OCI-LY7 (cell line): ENCODE results near the gene SDE2. TPM values are rescaled to one million over a fixed set of nuclear protein-coding genes. Genes with fewer than 3 reads are reported as not detected.
A peak's percentile ranks its signal among the peaks of the same experiment; 100 is the strongest.
"Not testable (repeated sequence)": the region's sequence is repeated elsewhere in the genome, so short reads cannot be mapped to it uniquely, and the experiment has no call there.

Experiments used
- BruUV-seq: library from RNA; stranded (reverse); fragments of 400-500 nt; replicated peaks from 2 replicates; lab custom pipeline; 2021; lab: Mats Ljungman, UMichigan
- CTCF ChIA-PET: fragments of 300-600 bp; sonication (Branson Sonifier 250); formaldehyde crosslinking; loops from one replicate; lab custom pipeline; 2022; ENCODE audit warnings: antibody characterized with exemption; ENCODE audit not compliant: unreplicated experiment; lab: Charles Lee
- POLR2A ChIA-PET: fragments of 300-600 bp; sonication (Branson Sonifier 250); formaldehyde crosslinking; loops from one replicate; lab custom pipeline; 2022; ENCODE audit warnings: antibody characterized with exemption; lab: Charles Lee
- DNase-seq: peaks from one replicate; pipeline ENCODE4 v3.0.0-alpha.2; 2015; ENCODE audit warnings: low spot score
- H2AFZ ChIP-seq: fragments of 200-600 bp; sonication (generic), shearing (Covaris generic); 2 replicates; pipeline ENCODE4 v1.6.1; 2014; ENCODE audit warnings: mild to moderate bottlenecking, antibody characterized with exemption, low read length, moderate library complexity
- H3K27ac ChIP-seq: fragments of 200-600 bp; sonication (generic); 2 replicates; pipeline ENCODE4 v1.5.1; 2014; ENCODE audit warnings: mixed run types, low read depth, mild to moderate bottlenecking, moderate library complexity, low read length, inconsistent platforms; ENCODE audit not compliant: poor library complexity, severe bottlenecking
- H3K36me3 ChIP-seq: fragments of 200-600 bp; sonication (generic); 2 replicates; pipeline ENCODE4 v1.6.1; 2014; ENCODE audit warnings: mild to moderate bottlenecking, antibody characterized with exemption, low read length, moderate library complexity, mixed read lengths; ENCODE audit not compliant: insufficient read depth
- H3K4me1 ChIP-seq: fragments of 200-600 bp; sonication (generic); 2 replicates; pipeline ENCODE4 v1.5.1; 2014; ENCODE audit warnings: mild to moderate bottlenecking, low read length; ENCODE audit not compliant: insufficient read depth, poor library complexity, severe bottlenecking
- H3K4me2 ChIP-seq: fragments of 200-600 bp; sonication (generic); 2 replicates; pipeline ENCODE4 v1.6.1; 2014; ENCODE audit warnings: mild to moderate bottlenecking, low read length
- H3K4me3 ChIP-seq: fragments of 200-600 bp; sonication (generic); 2 replicates; pipeline ENCODE4 v1.5.1; 2014; ENCODE audit warnings: mild to moderate bottlenecking, low read depth, low read length; ENCODE audit not compliant: poor library complexity, severe bottlenecking
- H3K79me2 ChIP-seq: fragments of 200-600 bp; sonication (generic); 2 replicates; pipeline ENCODE4 v1.6.1; 2016; ENCODE audit warnings: low read depth, mild to moderate bottlenecking, low read length, moderate library complexity, mixed read lengths; ENCODE audit not compliant: insufficient read depth
- H3K9me2 ChIP-seq: fragments of 200-600 bp; sonication (generic); 2 replicates; pipeline ENCODE4 v1.6.1; 2016; ENCODE audit warnings: mild to moderate bottlenecking, low read length, mixed read lengths; ENCODE audit not compliant: insufficient read depth
- H3K9me3 ChIP-seq: fragments of 200-600 bp; sonication (generic); 2 replicates; pipeline ENCODE4 v1.6.1; 2014; ENCODE audit warnings: mild to moderate bottlenecking, mixed run types, low read length, mixed read lengths
- H4K20me1 ChIP-seq: fragments of 200-600 bp; sonication (generic); 2 replicates; pipeline ENCODE4 v1.6.1; 2014; ENCODE audit warnings: mild to moderate bottlenecking, antibody characterized with exemption, low read length, moderate library complexity, mixed read lengths; ENCODE audit not compliant: insufficient read depth
- CTCF ChIP-seq: fragments of 200-600 bp; sonication (generic); conservative IDR thresholded peaks from 2 replicates; pipeline ENCODE4 v1.5.1; 2014; ENCODE audit warnings: mild to moderate bottlenecking, antibody characterized with exemption, low read length, moderate library complexity, mixed read lengths
- EZH2phosphoT487 ChIP-seq: fragments of 200-600 bp; sonication (generic); IDR thresholded peaks from 2 replicates; pipeline ENCODE4 v1.6.1; 2018; ENCODE audit warnings: low read depth, borderline replicate concordance, mild to moderate bottlenecking, mixed run types, antibody characterized with exemption, low read length, moderate library complexity, mixed read lengths
- intact Hi-C: fragments of 100-400 bp; cut with micrococcal nuclease; formaldehyde crosslinking; loops from one replicate; pipeline ENCODE4 v1.10.0; 2022; ENCODE audit not compliant: unreplicated experiment
- total RNA-seq, 2 experiments: library from RNA; depleted of rRNA in 1 of 2; stranded (reverse); fragments of >200 nt in 1 of 2; shearing (Covaris generic) in 1 of 2; gene quantifications; 2 replicates each; pipeline ENCODE4 v1.2.3, GENCODE V29; 2014 to 2022

SDE2 gene
- total RNA-seq, 2 experiments from 2014 or later, result 18.2 to 25.0 TPM

DNA sequence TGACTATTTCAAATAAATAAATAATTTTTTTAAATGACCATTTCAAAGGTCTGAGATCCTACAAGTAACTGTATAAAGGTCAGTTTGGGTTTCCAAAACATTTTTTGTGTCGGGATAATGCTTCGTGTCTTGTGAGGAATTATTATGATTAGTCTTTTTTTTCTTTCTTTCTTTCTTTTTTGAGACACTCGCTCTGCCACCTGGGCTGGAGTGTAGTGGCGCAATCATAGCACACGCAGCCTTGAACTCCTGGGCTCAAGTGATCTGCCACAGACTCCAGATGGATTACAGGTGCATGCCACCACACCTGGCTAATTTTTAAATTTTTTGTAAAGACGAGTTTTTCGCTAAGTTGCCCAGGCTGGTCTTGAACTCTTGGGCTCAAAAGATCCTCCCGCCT is 1.9 kb upstream of the SDE2 start:
- Histone ChIP-seq H3K9me2 (no peaks in the 10 kb centered on the region), H3K79me2 (peaks cover 31% of the 10 kb centered on the region), H3K4me2 (peak overlapping the region; percentile 96; the same call in 1 of the 2 replicates), H3K27ac (peak overlapping the region; percentile 96), H4K20me1 (peaks cover 8% of the 10 kb centered on the region; the same call in 1 of the 2 replicates), H3K9me3 (no peaks in the 10 kb centered on the region), H3K36me3 (peaks cover 14% of the 10 kb centered on the region), H3K4me1 (peaks cover 61% of the 10 kb centered on the region), H3K4me3 (no peak overlapping the region), H2AFZ (peak overlapping the region; percentile 76; the same call in 1 of the 2 replicates)
- TF ChIP-seq CTCF (no peak), EZH2phosphoT487 (no peak)
- ChIA-PET POLR2A (interaction anchor here (0.9 to 3.1 kb wide), 3 partner anchors 9 to 51 kb away, joined by 3 to 21 read pairs (median 4); no protein-coding TSS in a partner anchor), CTCF (no interaction called here)
- no TSS peak for BruUV-seq
- intact Hi-C loops, result no loop called here
- DNase-seq, result no peak

GRCh38 chr1:226000493-226001081 is 1.4 kb upstream of the SDE2 start:
- Histone ChIP-seq H3K4me3 (peak overlapping the region; percentile 93), H3K4me2 (peak overlapping the region; percentile 96), H3K27ac (peak overlapping the region; percentile 96), H2AFZ (peak overlapping the region; percentile 76; the same call in 1 of the 2 replicates), H3K36me3 (peaks cover 19% of the 10 kb centered on the region), H3K79me2 (peaks cover 36% of the 10 kb centered on the region), H3K4me1 (peaks cover 66% of the 10 kb centered on the region)
- POLR2A ChIA-PET, result interaction anchor here (0.9 to 3.1 kb wide), 6 partner anchors 28 to 125 kb away, joined by 3 to 21 read pairs (median 4); no protein-coding TSS in a partner anchor
- BruUV-seq, DNase-seq, H3K9me2 ChIP-seq, intact Hi-C loops, CTCF ChIA-PET, H4K20me1 ChIP-seq, H3K9me3 ChIP-seq: not testable (repeated sequence)

DNA sequence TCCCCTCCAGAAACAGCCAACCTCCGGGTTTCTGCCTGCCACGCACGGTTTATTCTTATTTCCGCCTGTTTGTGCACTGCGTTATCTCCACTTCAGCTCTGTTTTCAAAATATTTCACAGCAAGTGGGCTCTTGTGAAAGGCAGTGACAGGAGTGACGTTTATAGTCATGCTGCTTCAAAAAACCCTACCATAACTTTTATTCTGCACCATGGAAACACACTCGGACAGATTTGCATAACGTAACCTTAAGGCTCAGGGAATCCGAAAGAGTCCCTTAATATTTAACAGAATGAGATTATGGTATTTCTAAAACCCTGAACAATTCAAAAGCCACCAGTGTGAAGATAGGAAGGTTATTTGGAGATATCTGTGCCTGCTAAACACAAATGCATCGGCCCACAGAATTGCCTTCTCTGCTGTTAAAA is 782 bp upstream of the SDE2 start:
- Histone ChIP-seq H3K9me2 (no peaks in the 10 kb centered on the region), H3K4me2 (peak overlapping the region; percentile 96), H2AFZ (peak overlapping the region; percentile 54; the same call in 1 of the 2 replicates), H3K79me2 (peaks cover 42% of the 10 kb centered on the region), H3K36me3 (peaks cover 26% of the 10 kb centered on the region), H3K9me3 (no peaks in the 10 kb centered on the region), H3K27ac (peak overlapping the region; percentile 96), H3K4me3 (peak overlapping the region; percentile 93), H3K4me1 (peaks cover 66% of the 10 kb centered on the region), H4K20me1 (peaks cover 8% of the 10 kb centered on the region; the same call in 1 of the 2 replicates)
- POLR2A ChIA-PET, result interaction anchor here (0.5 to 3.1 kb wide), 25 partner anchors 9 to 661 kb away, joined by 3 to 21 read pairs (median 4); partner anchors contain the start of genes H3-3A, PYCR2, SRP9 and TMEM63A
- TF ChIP-seq CTCF, result no peak
- TF ChIP-seq EZH2phosphoT487, result no peak
- CTCF ChIA-PET, result interaction anchor here (0.6 to 0.9 kb wide), 3 partner anchors 28 to 63 kb away, joined by 3 read pairs; partner anchors contain the start of gene H3-3A
- BruUV-seq, result TSS peak; percentile 100
- intact Hi-C loops, result loop anchor here (1.0 to 2.0 kb wide), 3 partner anchors 63 to 123 kb away; no protein-coding TSS in a partner anchor
- peak; percentile 70 for DNase-seq
